Activated effector memory CD4-positive, alpha-beta T cell treated with anti-CD3 and anti-CD28 coated beads, Interleukin-2, amount 50 U/mL, for 16 hours (primary cell): Measurements from ENCODE around the gene ICAM2.
"Not testable (repeated sequence)": the region's sequence is repeated elsewhere in the genome, so short reads cannot be mapped to it uniquely, and the experiment has no call there.

Experiments
- DNase-seq: peaks from one replicate; pipeline ENCODE4 v3.0.0-alpha.2; 2020

Gene ICAM2

DNA sequence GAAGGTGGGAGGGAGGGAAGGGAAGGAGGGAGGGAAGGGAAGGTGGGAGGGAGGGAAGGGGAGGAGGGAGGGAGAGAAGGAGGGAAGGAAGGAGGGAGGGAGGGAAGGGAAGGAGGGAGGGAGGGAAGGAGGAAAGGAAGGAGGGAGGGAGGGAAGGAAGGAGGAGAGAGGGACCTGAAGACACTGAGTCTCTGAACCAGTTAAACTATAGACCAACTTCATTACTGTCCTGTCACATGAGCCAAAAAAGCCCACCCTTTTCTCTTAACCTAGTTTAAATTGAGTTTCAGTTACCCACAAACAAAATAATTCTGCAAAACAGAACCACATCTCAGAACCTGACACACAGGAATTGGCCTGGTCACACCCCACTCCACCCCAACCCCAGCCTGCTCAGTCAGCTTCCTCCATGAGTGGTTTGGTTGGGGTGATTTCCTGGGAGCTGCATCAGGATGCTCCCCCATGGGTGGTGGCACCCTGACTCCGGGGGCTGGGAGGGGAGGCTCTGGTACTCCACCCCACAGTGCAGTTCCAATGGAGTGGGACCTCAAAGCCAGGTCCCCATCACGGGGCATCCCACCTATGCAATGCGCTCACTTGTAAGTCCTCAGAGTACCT lies 27.0 kb downstream of the ICAM2 start:
- DNase-seq = peak; percentile 74

DNA sequence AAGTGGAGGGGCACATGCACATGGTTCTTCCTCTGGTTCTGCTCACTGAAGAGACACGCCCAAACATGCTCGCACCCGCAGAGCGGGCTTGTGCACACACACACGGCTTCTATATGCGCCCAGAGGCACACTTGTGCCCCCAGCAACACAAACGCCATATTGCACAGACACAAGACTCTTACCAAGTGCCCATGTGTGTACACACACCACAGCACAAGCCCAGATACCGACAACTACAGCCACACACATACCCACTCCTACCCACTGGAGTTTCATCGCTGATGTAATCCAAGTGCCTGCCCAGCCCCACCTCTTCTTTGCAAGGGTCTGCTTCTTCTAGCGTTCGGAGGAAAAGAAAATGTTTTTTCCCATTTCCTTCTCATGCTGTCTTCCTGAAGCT lies 28.8 kb downstream of the ICAM2 start:
- DNase-seq = no peak

DNA sequence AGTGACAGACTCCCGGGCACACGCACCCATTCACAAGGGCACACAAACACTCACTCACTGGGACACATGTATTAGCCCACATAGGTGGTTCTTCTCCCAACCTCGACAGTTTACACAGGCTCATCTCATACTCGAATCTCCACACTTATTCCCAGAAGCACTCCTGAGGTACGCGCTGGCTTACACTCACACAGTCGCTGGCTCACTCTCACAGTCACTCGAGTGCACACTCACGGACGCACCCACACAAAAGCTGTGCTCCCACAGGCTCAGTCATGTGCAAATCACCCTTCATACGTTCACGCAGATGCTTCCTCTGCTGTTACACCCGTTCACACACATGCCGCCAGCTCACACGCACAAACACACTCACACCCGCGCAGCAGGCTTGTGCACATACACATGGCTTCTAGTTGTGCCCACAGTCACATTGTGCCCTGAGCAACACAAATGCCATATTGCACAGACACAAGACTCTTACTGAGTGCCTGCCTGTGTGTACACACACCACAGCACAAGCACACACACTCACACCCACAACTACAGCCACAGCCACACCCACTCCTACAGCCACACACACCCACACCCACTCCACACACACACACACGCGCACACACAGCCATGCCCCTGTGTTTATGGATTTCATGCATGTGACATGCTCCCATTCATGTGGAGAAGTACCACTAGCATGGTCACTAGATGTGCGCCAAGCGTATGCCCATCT lies 30.6 kb downstream of the ICAM2 start:
- DNase-seq = no peak

DNA sequence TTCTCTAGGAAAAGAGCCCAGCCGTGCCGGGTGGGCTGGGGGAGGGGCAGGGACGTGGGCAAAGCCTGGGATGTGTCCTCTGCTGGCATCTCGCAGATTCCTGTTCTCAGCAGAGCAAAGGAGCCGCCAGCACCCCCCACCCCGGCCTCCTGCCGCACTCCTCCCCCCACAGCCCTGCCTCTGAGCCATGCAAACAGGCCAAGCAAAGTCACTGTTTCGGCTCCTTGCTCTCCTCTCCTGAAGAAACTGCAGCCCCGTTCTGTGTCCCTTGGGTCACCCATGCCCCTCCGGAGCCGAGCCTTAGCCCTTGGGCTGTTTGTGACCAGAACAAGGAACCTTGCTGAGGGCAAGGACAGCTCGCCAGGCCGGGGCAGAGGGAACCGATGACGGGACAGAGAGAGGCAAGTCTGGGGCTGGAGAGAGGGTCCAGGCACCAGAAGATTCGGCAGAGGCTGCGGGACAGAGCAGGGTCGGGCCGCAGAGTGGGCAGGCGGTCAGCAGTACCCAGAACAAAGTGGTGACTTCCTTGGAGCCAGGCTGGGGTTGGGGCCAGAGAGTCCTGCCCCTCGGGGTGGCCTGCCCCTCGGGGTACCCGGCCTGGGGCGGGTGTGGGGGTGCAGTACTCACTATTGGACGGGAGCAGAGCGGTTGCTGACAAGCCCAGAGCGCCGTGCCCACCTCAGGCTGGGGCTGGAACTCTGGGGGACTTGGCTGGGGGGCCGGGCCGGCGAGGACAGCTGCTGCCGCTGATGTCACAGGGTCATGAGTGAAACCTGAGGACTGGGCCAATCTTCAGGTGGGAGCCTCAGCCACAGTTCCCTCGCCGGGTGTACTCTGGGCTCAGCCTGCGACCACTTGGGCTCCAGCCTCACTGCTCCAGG lies 31.5 kb downstream of the ICAM2 start:
- no peak for DNase-seq

DNA sequence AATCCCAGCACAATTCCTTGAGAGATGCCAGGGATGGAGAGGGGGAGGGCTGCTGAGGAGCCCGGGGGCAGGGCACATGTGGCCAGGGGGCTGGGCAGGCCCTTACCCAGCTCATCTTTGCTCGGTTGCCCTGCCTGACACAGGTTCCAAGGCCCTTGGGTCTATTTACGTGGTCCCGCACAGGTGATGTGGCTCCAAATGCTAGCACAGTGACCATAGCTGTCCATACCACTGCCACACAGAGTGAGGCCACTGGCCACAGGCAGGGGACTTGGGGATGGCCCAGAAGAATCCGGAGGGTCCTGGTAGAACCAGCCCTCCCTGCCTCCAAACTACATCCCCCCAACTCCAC lies 32.3 kb downstream of the ICAM2 start:
- DNase-seq = no peak

DNA sequence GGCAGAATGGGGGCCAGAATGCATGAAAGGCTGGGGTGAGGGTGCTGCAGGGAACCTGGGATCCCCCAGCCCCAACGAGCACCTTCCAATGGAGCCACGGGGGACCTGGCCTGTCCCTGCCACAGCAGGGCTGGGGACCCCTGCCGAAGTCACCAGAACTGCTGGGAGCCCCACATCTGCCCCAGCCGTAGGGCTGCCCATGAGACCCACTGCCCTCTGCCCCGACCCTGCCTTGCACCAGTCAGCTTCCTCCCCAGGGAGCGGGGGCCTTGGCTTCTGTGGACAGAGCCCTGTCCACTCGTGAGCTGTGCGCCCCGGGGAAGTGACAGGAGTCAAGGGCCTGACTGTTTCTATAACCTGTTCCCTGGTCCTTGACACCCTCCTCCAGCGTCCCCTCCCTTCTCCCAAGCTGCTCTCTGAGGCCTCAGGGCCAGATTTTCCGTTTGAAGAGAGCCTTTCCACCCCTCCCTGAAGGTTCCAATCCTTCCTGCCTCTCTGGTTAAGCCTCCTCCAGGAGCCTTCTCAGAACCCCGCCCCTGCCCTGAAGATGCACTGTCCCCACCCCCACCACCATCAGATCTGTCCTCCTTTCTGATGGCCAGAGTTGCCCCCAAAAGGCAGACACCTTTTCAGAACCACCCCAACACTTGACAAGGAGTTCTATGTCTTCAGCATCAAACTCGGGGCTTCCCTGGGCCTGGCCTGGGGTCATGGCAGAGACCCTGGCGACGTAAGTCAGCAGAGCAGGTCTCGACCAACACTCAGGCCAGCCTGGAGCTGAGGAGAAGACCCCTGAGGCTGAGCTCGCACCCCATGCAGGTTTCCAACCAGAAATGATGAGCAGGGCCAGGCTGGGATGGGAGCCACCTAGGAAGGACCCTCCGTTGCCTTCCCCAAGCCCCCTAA lies 33.0 kb downstream of the ICAM2 start:
- no peak for DNase-seq

DNA sequence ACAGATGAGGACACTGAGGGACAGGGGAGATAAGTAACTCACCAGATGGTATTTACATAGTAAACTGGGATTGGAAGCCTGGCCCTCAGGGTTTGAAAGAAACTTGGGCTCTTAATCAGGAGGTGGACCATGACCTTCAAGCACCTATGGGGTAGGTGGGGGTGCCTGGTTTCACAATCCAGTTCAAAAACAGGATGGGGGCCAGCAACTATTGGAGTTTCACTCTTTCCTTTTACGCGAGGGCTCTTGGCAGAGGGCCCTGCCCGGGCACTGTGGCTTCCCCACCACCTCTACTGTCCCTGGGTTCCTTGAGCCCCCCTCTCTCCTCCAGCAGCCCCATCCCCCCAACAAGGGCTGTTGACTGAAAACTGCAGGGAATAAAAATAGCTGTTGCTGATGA lies 33.6 kb downstream of the ICAM2 start:
- DNase-seq = no peak

DNA sequence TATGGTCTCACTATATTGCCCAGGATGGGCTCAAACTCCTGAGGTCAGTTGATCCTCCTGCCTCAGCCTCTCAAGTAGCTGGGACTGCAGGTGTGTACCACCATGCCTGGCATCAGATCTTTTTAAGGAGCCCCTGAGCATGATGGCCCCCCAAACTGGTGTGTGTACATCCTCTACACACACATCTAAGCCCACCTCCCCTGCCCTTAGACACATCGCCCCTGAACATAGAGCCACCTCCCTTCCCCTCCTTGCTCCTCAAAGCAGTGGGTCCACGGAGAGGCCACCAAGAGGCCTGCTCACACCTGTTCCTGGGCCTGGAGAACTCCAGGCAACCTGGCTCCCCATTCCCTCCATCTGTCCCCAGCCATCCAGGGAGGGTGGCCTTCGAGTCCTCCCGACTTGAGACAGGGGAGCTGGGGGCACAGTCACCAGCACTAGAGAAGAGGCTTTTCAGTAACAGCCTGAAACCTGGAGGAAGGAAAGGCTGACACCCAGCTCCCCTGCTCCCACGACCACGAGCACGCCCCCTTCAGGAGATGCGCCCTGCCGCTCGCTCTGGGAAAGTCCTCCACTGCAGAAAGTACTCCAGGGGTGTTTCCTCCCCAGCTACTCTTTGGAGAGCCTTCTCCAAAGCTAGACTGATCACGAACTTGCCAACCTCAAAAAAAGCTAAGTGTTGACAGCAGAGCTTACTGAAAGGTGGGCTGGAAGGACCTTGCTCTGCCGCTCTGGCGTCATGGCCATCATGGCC lies 34.9 kb downstream of the ICAM2 start:
- no peak for DNase-seq

DNA sequence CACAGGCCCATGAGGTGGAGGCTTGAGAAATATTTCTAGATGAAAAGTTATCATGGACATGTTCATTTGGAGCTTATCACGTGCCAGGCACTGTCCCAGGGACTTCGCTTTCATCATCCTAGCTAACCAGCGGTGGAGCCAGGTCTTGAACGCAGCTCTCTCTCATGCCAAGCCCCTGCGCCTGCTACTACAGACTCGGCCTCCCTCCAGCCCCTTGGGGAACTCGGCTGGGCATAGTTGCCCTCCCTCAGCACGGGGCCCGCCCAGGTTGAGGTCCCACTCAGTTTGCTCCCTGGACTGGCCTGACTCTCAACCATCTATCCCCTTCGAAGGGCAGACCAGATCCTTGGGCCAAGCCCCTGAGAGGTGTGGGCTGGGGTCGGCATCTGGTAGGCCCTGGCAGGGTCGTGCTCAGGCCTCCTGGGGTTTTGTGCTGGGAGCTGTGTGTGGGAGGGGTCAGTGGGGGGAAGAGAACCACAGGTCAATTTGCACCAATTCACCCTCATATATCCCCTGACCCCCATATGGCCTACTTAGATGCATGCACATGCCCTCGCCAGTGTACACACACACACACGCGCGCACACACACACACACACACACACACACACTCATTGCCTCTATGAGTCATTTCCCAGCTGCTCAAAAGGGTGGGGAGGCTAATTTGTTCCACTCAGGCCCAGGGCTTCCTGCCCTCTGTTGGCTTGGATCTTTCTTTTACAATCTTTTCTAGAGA lies 35.6 kb downstream of the ICAM2 start:
- peak; percentile 77 for DNase-seq

DNA sequence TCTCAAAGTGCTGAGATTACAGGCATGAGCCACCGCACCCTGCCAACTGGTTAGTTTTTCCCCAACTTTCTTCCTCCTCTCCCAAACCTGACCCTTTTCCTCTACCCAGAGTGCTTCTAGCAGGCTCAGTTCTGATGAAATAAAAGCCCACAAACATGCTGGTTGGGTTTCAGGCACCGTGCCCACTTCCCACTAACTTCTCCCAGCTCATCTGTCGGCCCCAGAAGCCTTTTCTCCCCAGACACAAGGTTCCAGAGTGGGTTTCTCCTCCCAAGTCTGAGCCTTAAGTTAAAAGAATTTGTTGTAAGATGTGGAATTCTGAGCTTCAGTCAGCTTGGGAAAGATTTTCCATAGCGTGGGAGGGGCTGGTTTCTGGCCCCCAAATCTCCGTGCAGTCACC lies 36.2 kb downstream of the ICAM2 start:
- no peak for DNase-seq

DNA sequence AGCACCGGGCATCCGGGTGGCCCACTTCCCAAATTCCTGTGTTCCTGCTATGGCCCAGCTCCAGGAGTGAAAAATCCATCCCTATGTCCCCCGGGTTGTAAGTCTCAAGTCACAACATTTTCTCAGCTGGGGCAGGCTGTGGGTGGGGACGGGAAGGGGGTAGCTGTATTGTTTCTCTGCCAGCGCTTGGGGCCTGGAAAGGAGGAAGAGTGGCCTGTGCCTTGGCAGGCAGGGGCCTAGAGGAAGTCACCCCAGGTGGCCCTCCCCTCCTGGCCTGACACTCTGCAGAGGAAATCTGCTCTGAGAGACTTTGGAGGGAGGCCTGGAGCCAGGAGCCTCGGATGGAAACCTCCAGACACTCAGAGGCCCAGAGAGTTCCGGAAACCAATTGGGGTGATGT lies 37.1 kb downstream of the ICAM2 start:
- DNase-seq = no peak

DNA sequence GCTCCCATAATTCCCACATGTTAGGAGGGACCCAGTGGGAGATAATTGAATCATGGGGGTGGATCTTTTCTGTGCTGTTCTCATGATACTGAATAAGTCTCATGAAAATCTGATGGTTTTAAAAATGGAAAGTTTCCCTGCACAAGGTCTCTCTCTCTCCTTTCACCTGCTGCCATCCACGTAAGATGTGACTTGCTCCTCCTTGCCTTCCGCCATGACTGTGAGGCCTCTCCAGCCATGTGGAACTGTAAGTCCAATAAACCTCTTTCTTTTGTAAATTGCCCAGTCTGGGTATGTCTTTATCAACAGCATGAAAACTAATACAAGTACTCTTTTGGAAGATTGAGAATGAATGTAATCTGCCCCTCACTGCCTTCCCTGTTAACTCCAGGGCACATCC lies 37.8 kb downstream of the ICAM2 start:
- DNase-seq = not testable (repeated sequence)

DNA sequence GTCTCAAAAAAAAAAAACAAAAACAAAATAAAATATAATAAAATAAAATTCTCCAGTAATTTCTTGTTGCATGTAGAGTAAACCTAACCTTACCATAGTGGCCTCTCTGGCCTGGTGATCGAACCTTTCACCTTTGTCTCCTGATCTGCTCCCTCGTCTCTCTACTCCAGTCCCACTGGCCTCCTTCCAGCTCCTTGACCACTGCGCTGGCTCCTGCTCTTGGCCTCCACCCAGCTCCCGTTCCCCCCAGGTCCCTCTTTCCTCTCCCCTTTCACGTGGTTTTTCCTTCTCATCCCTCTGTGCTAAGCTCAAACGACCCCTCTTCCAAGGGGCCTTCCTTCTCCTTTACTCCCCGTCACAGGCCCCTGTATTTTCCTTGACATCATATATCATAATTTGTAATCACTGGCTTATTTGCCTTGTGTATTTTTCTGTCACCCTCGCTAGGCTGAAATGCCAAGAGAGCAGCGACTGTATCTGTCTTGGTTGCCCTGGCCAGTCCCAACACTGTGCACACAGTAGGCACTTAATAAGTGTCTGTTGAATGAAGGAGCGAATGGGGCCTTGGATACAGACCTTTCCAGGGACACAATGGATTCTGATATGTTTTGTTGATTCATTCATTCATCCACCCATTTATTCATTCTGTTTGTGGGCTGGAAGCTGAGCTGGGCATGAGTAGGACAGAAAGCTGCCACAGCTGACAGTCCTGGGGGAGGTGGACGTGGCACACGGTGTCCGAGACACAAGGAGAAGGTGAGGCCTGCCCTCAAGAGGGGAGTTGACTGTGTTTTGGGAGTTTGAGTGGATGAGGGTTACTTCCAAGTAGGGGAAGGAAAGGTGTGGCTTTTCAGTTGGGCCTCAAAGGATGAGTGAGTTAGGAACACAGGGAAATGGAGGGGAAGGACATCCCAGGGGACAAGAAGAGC lies 41.9 kb downstream of the ICAM2 start:
- no peak for DNase-seq

DNA sequence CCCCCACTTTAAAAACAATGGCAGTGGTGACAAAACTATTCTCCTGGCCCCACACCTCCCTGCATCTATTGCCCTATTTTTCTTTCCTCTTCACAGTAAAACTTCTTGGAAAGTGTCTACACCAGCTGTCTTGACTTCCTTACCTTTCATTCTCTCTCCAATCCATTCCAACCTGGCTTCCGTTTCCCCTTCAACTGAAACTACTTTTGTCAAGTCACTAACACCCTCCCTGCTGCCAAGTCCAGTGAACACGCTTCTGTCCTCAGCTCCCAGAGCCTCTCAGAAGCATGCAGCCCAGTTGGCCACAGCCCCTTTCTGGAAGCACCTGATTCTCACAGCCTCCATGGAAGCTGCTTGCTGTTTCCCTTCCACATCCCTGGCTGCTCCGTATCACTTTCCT lies 43.7 kb downstream of the ICAM2 start:
- no peak for DNase-seq

DNA sequence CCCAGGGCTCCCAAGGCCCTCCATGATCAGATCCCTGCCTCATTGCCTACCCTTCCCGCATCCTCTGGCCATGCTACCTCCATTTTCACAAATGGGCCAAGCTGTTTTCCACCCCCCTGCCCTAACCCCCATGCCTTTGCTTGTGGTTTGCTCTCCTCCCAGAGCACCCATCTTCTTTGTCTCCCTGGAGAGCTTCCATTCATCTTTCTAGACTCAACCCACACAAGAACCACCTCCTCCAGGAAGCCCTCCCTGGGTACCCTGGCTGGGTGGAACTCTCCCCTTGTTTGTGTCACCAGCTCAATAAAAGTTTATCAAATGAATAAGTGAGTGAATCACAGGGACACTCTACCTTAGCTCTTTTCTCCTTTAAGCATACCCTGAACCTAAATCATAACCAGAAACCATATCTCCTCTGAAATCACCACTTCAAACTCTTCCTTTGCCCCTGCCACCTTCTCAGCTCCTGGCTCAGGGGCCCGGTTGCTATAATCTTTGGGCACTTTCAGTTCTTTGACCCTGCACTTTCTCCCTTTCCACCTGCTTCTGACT lies 44.8 kb downstream of the ICAM2 start:
- DNase-seq = no peak

DNA sequence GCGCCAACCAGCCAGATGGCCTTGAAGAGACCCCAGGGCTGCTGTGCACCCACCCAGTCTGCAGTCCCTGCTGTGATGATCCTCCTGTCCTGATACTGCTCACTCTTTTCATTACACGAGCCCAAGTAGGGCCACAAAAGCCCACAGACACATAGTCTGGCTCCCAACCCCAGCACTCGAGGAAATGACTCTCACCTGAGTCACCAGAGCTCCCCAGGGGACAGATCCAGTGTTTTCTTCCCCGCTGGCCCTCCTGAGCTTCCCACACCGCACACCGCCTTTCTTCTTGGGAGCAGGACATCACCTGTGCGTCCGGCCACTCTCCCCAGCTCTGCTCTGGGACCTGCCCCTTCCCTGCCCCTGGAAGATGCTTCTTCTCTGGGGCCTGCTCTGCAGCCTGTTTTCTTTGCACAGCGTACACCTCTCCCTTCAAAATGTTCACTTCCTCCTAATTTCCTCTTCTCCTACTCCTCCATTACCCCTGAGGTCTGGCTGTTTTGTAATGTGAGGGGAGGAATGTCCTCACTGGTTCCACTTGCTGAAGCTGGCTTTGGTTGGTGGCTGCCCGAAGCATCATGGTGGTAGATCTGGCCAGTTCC lies 45.7 kb downstream of the ICAM2 start:
- DNase-seq = no peak

DNA sequence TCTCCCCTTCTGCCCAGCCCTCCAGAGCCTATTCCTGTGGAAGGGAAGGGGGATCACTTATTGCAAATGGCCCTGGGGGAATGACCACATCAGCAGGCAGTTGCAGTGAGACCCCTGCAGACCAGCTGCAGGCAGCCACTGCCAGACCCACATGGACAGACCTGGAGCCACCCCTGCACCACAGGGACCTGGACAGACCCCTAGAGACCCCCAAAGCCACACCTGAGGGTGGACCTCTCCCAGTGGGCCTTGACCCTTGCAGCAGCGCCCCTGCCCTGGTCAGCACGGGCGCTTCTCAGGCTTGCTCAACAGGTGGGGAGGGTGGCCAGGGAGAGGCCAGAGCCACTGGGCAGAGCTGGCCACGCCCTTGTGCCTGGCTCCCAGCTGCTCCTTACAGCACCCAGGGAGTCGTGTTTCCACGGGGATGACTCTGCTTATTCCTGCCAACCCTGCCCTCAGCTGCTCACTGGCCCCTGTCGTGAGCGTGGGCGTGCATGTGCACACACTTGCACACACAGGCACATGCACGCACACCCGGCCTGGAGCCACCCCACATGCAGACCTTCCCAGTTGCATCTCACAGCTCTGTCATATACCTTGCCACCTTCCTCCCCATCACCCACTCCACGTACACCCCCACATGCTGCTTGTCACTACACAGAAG lies 46.4 kb downstream of the ICAM2 start:
- DNase-seq = no peak

DNA sequence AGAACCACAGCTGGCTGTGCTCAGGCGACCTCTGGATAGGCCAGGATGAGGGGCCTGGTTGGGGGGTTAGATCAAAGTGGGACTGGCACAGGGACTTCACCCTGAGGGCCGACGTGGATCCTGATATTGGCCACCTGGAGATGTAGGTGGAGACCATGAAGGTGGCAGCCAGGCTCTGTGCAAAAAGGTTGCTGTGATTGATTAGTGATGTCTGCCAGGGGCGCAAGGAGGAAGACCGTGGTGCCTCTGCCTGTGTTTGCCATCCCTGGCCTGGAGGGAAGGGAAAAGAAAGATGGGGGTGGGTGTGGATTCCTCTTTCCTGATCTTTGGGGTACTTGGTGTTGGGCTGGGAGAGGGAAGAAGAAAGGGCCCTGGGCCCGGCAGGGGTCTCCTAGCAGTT lies 47.2 kb downstream of the ICAM2 start:
- no peak for DNase-seq

DNA sequence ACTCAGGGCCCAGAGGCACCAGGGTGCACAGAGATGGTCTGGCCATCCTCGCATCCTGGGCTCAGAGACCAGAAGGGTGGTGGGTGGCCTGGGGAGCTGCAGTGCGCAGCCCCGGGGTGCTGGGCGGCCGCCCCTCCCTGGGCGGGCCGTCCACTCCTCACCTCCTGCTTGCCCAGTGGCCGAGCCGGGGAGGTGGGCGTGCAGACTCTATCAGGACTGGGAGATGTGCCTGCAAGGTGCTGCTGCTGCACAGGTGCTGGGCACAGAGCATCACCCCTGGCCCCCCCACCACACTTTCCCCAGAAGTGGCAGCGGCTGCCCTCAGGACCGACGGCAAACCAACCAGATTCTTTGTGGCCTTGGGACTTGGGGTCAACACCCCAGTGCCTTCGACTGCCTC lies 47.6 kb downstream of the ICAM2 start, which contains the start of gene SCN4A:
Gene SCN4A, minus strand, starts transcription at position 123 of the 400 bp plus-strand sequence. Its CDS starts 77 bp downstream, at position 46.
- DNase-seq = no peak
